WI38 (cell line): ENCODE results near the gene COQ3.

Experiments used
- H3K4me3 ChIP-seq: 2 replicates; pipeline ENCODE4 v1.5.1; 2011; ENCODE audit warnings: low read depth, mild to moderate bottlenecking, control low read depth, low read length
- TF ChIP-seq, protein P1 (sequence below): IDR thresholded peaks from 2 replicates; pipeline ENCODE4 v1.5.1; 2012; ENCODE audit warnings: low read depth, mild to moderate bottlenecking, control low read depth, low read length

COQ3 gene, protein sequence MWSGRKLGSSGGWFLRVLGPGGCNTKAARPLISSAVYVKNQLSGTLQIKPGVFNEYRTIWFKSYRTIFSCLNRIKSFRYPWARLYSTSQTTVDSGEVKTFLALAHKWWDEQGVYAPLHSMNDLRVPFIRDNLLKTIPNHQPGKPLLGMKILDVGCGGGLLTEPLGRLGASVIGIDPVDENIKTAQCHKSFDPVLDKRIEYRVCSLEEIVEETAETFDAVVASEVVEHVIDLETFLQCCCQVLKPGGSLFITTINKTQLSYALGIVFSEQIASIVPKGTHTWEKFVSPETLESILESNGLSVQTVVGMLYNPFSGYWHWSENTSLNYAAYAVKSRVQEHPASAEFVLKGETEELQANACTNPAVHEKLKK

DNA sequence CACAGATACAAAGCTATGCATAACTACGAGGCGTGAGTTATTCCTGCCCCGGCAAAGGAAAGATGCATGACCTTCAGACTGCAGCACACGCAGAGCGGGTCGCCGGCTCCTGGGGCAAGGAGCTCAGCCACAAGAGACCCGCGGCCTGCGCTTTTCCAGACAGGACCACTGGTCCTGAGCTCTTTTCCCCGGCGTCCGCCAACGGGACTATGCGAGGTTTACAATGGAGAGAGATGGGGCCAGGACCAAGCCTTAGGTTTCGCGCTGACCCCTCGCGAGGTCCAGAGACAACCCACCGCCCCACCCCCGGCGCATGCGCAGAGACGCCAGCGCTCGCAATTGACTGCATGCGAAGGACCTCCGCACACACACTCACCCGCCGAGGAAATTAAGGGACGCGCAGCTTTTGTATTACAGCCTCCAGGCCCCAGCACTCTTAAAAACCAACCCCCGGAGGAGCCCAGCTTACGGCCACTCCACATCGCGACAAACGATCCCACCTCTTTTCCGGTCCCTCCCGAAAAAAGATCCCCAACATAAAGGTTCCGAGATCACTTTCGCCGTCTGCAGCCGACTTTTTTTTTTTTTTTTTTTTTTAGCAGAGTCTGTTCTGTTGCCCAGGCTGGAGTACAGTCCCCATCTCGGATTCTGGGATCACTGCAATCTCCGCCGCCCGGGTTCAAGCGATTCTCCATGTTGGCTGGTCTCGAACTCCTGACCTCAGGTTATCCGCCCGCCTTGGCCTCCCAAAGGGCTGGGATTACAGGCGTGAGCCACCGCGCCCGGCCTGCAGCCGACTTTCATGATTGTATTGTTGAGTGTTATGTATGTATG, at the start of gene COQ3:
Gene COQ3 (minus strand): TSS at position 498 of the 834 bp plus-strand sequence. CDS start 16 bp downstream, at position 482.
- TF ChIP-seq, protein P1, sequence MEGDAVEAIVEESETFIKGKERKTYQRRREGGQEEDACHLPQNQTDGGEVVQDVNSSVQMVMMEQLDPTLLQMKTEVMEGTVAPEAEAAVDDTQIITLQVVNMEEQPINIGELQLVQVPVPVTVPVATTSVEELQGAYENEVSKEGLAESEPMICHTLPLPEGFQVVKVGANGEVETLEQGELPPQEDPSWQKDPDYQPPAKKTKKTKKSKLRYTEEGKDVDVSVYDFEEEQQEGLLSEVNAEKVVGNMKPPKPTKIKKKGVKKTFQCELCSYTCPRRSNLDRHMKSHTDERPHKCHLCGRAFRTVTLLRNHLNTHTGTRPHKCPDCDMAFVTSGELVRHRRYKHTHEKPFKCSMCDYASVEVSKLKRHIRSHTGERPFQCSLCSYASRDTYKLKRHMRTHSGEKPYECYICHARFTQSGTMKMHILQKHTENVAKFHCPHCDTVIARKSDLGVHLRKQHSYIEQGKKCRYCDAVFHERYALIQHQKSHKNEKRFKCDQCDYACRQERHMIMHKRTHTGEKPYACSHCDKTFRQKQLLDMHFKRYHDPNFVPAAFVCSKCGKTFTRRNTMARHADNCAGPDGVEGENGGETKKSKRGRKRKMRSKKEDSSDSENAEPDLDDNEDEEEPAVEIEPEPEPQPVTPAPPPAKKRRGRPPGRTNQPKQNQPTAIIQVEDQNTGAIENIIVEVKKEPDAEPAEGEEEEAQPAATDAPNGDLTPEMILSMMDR = no peak
- H3K4me3 ChIP-seq = peak within 1 kb of the TSS; percentile 83

DNA sequence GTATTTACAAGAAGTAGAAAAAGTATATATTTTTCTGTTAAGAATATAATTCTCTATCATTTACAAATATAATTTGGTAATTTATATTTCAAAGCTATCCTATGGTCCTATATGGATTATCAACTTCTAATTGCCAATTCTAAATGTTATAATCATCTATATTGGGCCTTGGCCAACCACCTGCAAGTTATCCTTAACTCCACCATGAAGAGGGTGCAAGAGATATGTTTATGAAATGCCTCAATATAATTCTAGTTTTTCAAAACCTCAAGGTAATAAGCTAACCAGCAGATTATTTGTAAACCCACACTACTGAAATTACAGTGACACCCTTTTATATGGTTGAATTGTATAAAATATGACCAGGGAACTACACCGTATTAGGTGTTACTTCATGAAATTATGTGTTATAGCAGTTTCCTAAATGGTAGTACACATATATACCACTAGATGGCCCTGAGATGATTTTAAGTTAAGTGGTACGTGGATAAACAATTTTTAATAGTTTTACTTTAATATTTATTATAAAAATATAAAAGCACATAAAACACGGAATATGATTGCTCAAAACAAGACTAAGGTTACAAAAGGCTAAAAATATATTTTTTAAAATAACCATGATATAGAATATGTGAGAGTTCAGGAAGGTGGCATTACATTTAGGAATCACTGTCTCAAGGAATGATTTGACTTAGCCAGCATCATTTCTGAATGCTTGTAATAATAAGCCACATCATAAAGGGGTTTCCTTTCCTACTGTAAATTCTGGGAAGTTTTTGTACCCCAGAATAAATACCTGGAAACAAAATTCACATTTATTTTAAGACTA, 40.9 kb upstream of the COQ3 start:
- no peak overlapping the region for H3K4me3 ChIP-seq
- TF ChIP-seq, protein P1 = peak; percentile 24; the same call in 1 of the 2 replicates

DNA sequence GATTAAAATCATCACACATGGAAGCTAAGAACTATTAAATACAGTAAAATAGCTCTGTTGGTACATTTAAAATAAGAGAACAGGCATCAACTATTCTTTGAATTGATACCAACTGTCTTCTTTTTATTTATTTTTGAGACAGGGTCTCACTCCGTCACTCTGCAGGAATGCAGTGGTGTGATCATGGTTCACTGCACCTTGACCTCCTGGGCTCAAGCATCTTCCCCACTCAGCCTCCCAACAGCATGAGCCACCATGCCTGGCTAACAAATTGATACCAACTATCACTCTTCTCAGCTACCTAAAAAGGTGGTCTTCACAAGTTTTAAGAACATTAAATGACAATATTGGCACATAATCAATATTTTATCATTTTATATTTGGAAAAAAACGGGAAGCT, 38.9 kb upstream of the COQ3 start:
- TF ChIP-seq, protein P1 = no peak
- H3K4me3 ChIP-seq = no peak overlapping the region

DNA sequence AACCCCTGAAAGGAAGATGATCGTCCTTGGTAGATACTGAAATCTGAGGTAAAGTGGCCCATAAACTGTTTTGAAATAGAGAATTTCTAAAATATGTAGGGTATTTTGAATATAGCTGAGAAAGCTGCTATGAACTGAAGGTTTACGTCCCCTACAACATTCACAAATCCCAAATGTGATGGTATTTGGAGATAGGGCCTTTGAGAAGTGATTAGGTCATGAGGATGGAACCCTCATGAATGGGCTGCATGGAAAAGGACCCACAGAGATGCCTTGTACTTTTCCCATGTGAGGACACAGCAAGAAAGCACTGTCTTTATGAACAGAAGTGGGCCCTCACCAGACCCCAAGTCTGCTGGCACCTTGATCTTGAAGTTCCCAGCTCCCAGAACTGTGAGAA, 37.9 kb upstream of the COQ3 start:
- TF ChIP-seq, protein P1 = no peak

DNA sequence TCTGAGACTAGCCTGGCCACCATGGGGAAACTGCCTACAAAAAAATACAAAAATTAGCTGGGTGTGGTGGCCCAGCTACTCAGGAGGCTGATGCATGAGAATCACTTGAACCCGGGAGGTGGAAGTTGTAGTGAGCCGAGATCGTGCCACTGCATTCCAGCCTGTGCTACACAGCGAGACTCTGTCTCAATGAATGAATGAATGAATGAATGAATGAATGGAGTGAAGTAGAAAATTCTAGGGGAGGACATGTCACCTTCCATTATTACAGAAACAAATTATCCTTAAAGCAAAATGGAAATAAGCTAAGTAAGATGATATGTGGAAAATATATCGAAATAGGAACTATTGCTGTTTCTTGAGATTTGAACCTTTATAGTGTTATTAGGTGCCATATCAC, 34.0 kb upstream of the COQ3 start:
- TF ChIP-seq, protein P1 = no peak
- H3K4me3 ChIP-seq = no peak overlapping the region

More for the DNA sequence above, 37.9 kb upstream of the COQ3 start:
- no peak overlapping the region for H3K4me3 ChIP-seq

DNA sequence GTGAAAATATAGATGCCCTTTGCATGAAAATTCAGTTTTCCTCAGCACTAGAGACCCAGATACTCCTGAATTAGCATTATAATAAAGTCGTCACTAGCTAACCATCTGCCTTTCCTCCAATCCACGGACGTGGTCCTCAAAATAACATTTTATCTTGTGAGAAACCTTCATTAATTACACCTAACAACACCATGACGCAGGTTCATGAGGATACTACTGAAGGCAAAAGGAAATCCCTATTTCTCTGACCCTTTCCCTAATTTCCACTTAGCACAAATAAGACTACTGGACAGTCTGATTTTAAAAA, 32.4 kb upstream of the COQ3 start:
- TF ChIP-seq, protein P1 = no peak
- H3K4me3 ChIP-seq = peak overlapping the region; percentile 89
